Neural cell (in vitro differentiated cells): ENCODE measurements around the gene COG5.

Experiments used
- CTCF ChIP-seq: fragments of 450-650 bp; IDR thresholded peaks from 2 replicates; pipeline ENCODE4 v1.5.1; 2014; ENCODE audit warnings: antibody characterized with exemption, mild to moderate bottlenecking, moderate library complexity; ENCODE audit not compliant: poor library complexity, severe bottlenecking
- EZH2 ChIP-seq: fragments of 200-600, 300-800 bp; shearing (Covaris generic), sonication (generic); IDR thresholded peaks from 2 replicates; pipeline ENCODE4 v1.6.1; 2014; ENCODE audit warnings: antibody characterized with exemption, low read length, borderline replicate concordance, mild to moderate bottlenecking; ENCODE audit not compliant: insufficient read depth, poor library complexity, severe bottlenecking
- SMC3 ChIP-seq: fragments of 450-650 bp; conservative IDR thresholded peaks from 2 replicates; pipeline ENCODE4 v1.6.1; 2014; ENCODE audit warnings: antibody characterized with exemption, mild to moderate bottlenecking, moderate library complexity; ENCODE audit not compliant: poor library complexity

DNA sequence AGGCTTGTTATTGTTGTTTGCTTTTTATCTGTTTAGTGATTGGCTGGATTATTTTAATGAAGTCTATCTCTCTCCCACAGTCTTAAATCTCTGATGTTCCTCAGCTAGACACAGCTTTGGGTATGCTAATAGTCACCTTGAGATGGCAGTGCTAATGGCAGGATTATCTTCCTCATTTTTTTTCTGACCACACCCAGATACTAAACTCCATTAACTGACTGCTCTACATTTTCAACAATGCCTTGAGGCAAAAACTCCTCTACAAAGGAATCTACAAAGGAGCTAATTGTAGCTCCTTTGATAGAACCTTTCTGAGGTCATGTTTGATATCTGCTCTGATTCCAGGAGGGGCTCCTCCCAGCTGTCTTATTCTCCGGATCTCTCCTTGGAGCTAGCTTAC lies 272.3 kb downstream of the COG5 start:
- no peak for TF ChIP-seq SMC3
- no peak for TF ChIP-seq CTCF
- TF ChIP-seq EZH2 = no peak
